Kidney epithelial cell (primary cell): Measurements from ENCODE around the gene CDT1. TPM values are rescaled to one million over a fixed set of nuclear protein-coding genes. Genes with fewer than 3 reads are reported as not detected.

Experiments
- DNase-seq: peaks from one replicate; pipeline ENCODE4 v3.0.0-alpha.2; 2010; ENCODE audit warnings: low read depth
- H3K27me3 ChIP-seq: 2 replicates; pipeline ENCODE4 v1.6.0; 2011; ENCODE audit warnings: low read length; ENCODE audit not compliant: control insufficient read depth, insufficient read depth
- H3K36me3 ChIP-seq: 2 replicates; pipeline ENCODE4 v1.5.1; 2011; ENCODE audit warnings: low read length; ENCODE audit not compliant: control insufficient read depth, insufficient read depth
- H3K4me3 ChIP-seq: 2 replicates; pipeline ENCODE4 v1.5.1; 2011; ENCODE audit warnings: low read depth, mild to moderate bottlenecking, control low read depth, low read length
- CTCF ChIP-seq: IDR thresholded peaks from 2 replicates; pipeline ENCODE4 v1.5.1; 2011; ENCODE audit warnings: mild to moderate bottlenecking, moderate library complexity, low read length, control low read depth, inconsistent platforms; ENCODE audit not compliant: insufficient read depth, poor library complexity, severe bottlenecking
- total RNA-seq: library from RNA; depleted of rRNA; stranded (reverse); fragments of >200 nt; gene quantifications from 2 replicates; pipeline ENCODE4 v1.2.3, GENCODE V29; 2015

CDT1 gene
- total RNA-seq, 1 donor from 2014 or later = 14.5 TPM

GRCh38 chr16:88824256-88825077 is 20.9 kb downstream of the CDT1 start:
- DNase-seq = no peak
- TF ChIP-seq CTCF = no peak
- Histone ChIP-seq H3K4me3 (no peak overlapping the region), H3K36me3 (no peaks in the 10 kb centered on the region), H3K27me3 (no peaks in the 10 kb centered on the region)

- H3K36me3 ChIP-seq = no peaks in the 10 kb centered on the region
- DNase-seq = no peak
- H3K27me3 ChIP-seq = no peaks in the 10 kb centered on the region
- no peak for TF ChIP-seq CTCF
- no peak overlapping the region for H3K4me3 ChIP-seq
Observed at GRCh38 chr16:88825146-88825545, 21.6 kb downstream of the CDT1 start.

GRCh38 chr16:88826070-88826840 is 22.7 kb downstream of the CDT1 start:
- DNase-seq = no peak
- TF ChIP-seq CTCF = no peak
- Histone ChIP-seq H3K36me3 (no peaks in the 10 kb centered on the region), H3K27me3 (no peaks in the 10 kb centered on the region), H3K4me3 (no peak overlapping the region)

- Histone ChIP-seq H3K36me3 (no peaks in the 10 kb centered on the region), H3K4me3 (no peak overlapping the region)
- no peak for TF ChIP-seq CTCF
Observed at GRCh38 chr16:88827727-88828126, 24.1 kb downstream of the CDT1 start.

GRCh38 chr16:88828711-88829110 is 25.1 kb downstream of the CDT1 start:
- Histone ChIP-seq H3K4me3 (no peak overlapping the region), H3K27me3 (no peaks in the 10 kb centered on the region), H3K36me3 (no peaks in the 10 kb centered on the region)
- no peak for DNase-seq
- TF ChIP-seq CTCF = no peak

More at GRCh38 chr16:88827727-88828126, 24.1 kb downstream of the CDT1 start:
- H3K27me3 ChIP-seq = no peaks in the 10 kb centered on the region
- no peak for DNase-seq
